Dermis blood vessel endothelial cell (primary cell): ENCODE measurements around the gene BLZF1. TPM values are rescaled to one million over a fixed set of nuclear protein-coding genes. Genes with fewer than 3 reads are reported as not detected.

ENCODE experiments used
- total RNA-seq: library from RNA; depleted of rRNA; stranded (reverse); fragments of >200 nt; gene quantifications from 2 replicates; pipeline ENCODE4 v1.2.3, GENCODE V29; 2014

Gene BLZF1
- total RNA-seq, 1 donor from 2014 or later = 30.5 TPM

Other genes with a start within 250 kb of the BLZF1 start
- 18.0 and 26.8 TPM in 2 replicates for gene NME7, start 398 bp upstream of the BLZF1 start, total RNA-seq
- gene CCDC181, start 59.3 kb downstream of the BLZF1 start, total RNA-seq = not detected in 2 replicates
- gene SLC19A2, start 117.7 kb downstream of the BLZF1 start, total RNA-seq = 3.7 and 3.9 TPM in 2 replicates
- not detected in 2 replicates for gene F5, start 218.3 kb downstream of the BLZF1 start, total RNA-seq